ENCODE data around the gene ARHGEF6. TPM values are rescaled to one million over a fixed set of nuclear protein-coding genes. Genes with fewer than 3 reads are reported as not detected.

Gene ARHGEF6
- total and polyA plus RNA-seq, 4 experiments from 2014 or later: 77.7 to 86.1 (median 82.4) TPM

DNA sequence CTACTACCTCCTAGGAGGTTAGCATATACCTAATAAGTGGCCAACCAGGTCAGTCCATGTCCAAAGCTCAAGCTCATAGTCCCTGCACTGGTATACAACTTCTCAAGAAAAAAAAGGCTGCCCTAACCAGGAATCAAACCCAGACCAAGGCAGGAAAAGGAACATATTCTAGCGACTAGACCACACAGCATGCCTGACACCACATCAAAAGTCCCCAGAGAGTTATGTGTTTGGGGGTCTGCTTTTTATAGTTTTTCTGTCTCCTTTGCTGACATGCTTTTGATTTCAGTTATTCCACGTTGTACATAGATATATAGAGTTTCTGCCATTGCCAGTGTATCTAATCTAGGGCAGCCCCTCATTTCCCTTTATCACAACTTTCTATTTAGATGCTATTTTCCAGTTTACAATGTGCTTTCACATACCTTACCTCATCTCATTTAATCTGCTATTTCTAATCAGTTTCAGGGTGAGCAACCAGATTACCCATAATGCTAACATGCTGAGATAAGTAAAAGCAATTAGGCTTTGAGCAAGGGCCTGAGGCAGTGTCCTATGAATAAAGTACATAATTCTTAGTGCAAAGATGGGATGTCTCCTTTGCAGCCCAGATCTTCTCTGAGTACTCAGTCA is 17.8 kb downstream of the ARHGEF6 start:
- no peaks in the 10 kb centered on the region for H3K9me3 Mint-ChIP-seq
- Histone ChIP-seq H3K4me3 (ENCODE audit: low read length in 2 of 2) (no peak overlapping the region), H3K27me3 (ENCODE audit: insufficient read depth, low read length) (no peaks in the 10 kb centered on the region), H3K36me3 (ENCODE audit: insufficient read depth, low read length) (no peaks in the 10 kb centered on the region), H3K9me3 (ENCODE audit: control insufficient read depth in 1 of 2, low read length in 2 of 2) (no peaks in the 10 kb centered on the region), H3K4me1 (ENCODE audit: insufficient read depth, low read length) (peaks cover 71% of the 10 kb centered on the region), H3K27ac (ENCODE audit: low read depth, low read length) (no peak overlapping the region)
- H3K4me1 Mint-ChIP-seq: peaks cover 33 to 50% (median 43%) of the 10 kb centered on the region in 4 donors
- intact Hi-C loops (cut with micrococcal nuclease): no loop called here
- H3K27ac Mint-ChIP-seq: peak overlapping the region; percentile 25 to 75 (median 49)
- ChIA-PET CTCF (ENCODE audit: partially characterized antibody) (interaction anchor here (0.9 kb wide), 1 partner anchor 11 kb away, joined by 5 read pairs; no protein-coding TSS in a partner anchor), POLR2A (ENCODE audit: partially characterized antibody) (no interaction called here)
- DNase-seq: peak in 1 of 5 donors; percentile 12
- H3K27me3 Mint-ChIP-seq: no peaks in the 10 kb centered on the region
- H3K36me3 Mint-ChIP-seq: peaks cover 6 to 18% of the 10 kb centered on the region in 2 donors
- H3K4me3 Mint-ChIP-seq: peak overlapping the region in 6 of 8 donors; percentile 15 to 63 (median 44)

DNA sequence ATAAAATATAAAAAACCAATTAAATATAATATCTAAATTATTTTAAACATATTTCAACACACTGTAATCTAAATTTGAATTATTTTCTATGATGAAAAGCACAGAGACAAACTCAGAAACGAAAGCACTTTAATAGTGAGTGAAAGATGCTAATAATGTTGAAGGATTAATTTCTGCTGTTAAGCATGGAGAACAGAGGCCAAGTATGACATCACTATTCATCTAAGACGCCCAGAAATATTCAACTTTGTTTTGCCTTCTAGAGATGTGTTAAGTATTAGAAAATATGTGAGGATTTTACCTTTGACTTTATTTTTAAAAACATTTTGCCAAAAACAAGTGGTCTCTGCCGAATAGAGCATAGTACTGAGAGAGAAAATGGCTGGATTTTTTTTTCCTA is 19.3 kb downstream of the ARHGEF6 start:
- peak overlapping the region in 2 of 7 donors; percentile 7 to 8 for H3K27ac Mint-ChIP-seq
- intact Hi-C loops (cut with micrococcal nuclease): no loop called here

DNA sequence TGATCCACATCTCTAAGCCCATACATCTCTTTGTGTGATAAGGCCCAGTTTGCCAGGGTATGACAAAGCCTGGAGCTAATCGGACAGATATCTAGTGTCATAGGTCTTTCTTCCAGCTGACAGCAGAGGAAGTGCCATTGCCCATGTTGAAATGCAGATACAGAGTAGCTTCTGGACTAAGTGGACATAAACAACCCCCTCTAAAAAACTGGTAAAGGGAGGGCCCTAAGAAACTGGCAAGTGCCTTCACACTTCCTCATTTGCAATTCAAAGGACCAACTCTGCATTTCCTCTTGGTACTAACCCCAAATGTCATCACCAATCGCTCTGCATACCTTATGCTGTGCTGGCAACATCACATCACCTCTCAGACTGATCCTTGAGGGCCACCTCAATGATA is 20.8 kb downstream of the ARHGEF6 start:
- H3K4me3 Mint-ChIP-seq: peak overlapping the region in 4 of 8 donors; percentile 3 to 37 (median 27)
- CTCF ChIA-PET (ENCODE audit: partially characterized antibody): interaction anchor here (1.0 kb wide), 1 partner anchor 9 kb away, joined by 3 read pairs; no protein-coding TSS in a partner anchor

More for the DNA sequence above, 19.3 kb downstream of the ARHGEF6 start:
- Mint-ChIP-seq H3K9me3 (no peaks in the 10 kb centered on the region), H3K36me3 (peaks cover 8 to 19% of the 10 kb centered on the region in 2 donors), H3K4me1 (peaks cover 37 to 55% (median 48%) of the 10 kb centered on the region in 4 donors), H3K4me3 (no peak overlapping the region), H3K27me3 (no peaks in the 10 kb centered on the region)
- CTCF ChIA-PET (ENCODE audit: partially characterized antibody): no interaction called here
- no peak overlapping the region for H3K4me3 ChIP-seq (ENCODE audit: low read length in 2 of 2)
- H3K4me1 ChIP-seq (ENCODE audit: insufficient read depth, low read length): peaks cover 71% of the 10 kb centered on the region
- no peak for DNase-seq
- H3K27ac ChIP-seq (ENCODE audit: low read depth, low read length): no peak overlapping the region
- no peaks in the 10 kb centered on the region for H3K27me3 ChIP-seq (ENCODE audit: insufficient read depth, low read length)
- POLR2A ChIA-PET (ENCODE audit: partially characterized antibody): interaction anchor here (2.1 kb wide), 1 partner anchor 119 kb away, joined by 5 read pairs; the partner anchor contains the start of gene RBMX
- H3K9me3 ChIP-seq (ENCODE audit: control insufficient read depth in 1 of 2, low read length in 2 of 2): no peaks in the 10 kb centered on the region
- no peaks in the 10 kb centered on the region for H3K36me3 ChIP-seq (ENCODE audit: insufficient read depth, low read length)

DNA sequence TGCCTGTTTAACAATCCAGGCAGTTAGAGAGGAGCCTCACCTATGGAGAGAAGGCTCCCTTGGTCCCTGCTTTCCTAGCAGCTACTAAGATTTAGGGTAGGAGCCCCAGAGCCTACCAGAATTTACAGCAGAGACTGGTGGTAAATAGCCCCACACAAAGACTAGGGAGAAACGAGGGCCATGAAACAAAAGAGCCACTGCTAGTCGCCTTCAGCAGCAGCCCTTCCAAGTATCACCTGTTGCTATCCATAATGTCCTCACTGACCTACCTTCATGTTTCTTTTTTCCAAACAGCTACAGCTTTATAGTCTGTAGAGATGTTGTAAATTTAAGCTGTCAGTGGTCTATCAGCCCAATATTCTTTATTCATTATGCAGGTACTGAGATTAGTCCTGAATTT is 25.3 kb downstream of the ARHGEF6 start:
- Mint-ChIP-seq H3K4me1 (peaks cover 36 to 74% (median 59%) of the 10 kb centered on the region in 4 donors), H3K27ac (peak overlapping the region in 3 of 7 donors; percentile 4 to 71 (median 30)), H3K36me3 (peaks cover 2 to 13% of the 10 kb centered on the region in 2 donors), H3K4me3 (peak overlapping the region in 1 of 8 donors; percentile 20), H3K27me3 (no peaks in the 10 kb centered on the region), H3K9me3 (no peaks in the 10 kb centered on the region)
- H3K9me3 ChIP-seq (ENCODE audit: control insufficient read depth in 1 of 2, low read length in 2 of 2): no peaks in the 10 kb centered on the region
- H3K27me3 ChIP-seq (ENCODE audit: insufficient read depth, low read length): no peaks in the 10 kb centered on the region
- no peak overlapping the region for H3K27ac ChIP-seq (ENCODE audit: low read depth, low read length)
- no peaks in the 10 kb centered on the region for H3K36me3 ChIP-seq (ENCODE audit: insufficient read depth, low read length)
- CTCF ChIA-PET (ENCODE audit: partially characterized antibody): no interaction called here
- no peak for DNase-seq
- POLR2A ChIA-PET (ENCODE audit: partially characterized antibody): interaction anchor here (1.3 to 1.6 kb wide), 2 partner anchors 8 to 12 kb away, joined by 5 to 6 read pairs; no protein-coding TSS in a partner anchor
- intact Hi-C loops (cut with micrococcal nuclease): no loop called here
- H3K4me1 ChIP-seq (ENCODE audit: insufficient read depth, low read length): peaks cover 67% of the 10 kb centered on the region
- no peak overlapping the region for H3K4me3 ChIP-seq (ENCODE audit: low read length in 2 of 2)

More for the DNA sequence above, 20.8 kb downstream of the ARHGEF6 start:
- no peaks in the 10 kb centered on the region for H3K36me3 ChIP-seq (ENCODE audit: insufficient read depth, low read length)
- H3K27me3 Mint-ChIP-seq: no peaks in the 10 kb centered on the region
- intact Hi-C loops (cut with micrococcal nuclease): no loop called here
- peaks cover 37 to 54% (median 45%) of the 10 kb centered on the region in 4 donors for H3K4me1 Mint-ChIP-seq
- H3K36me3 Mint-ChIP-seq: peaks cover 8 to 19% of the 10 kb centered on the region in 2 donors
- H3K27ac Mint-ChIP-seq: peak overlapping the region in 6 of 7 donors; percentile 12 to 72 (median 36)
- H3K4me1 ChIP-seq (ENCODE audit: insufficient read depth, low read length): peaks cover 71% of the 10 kb centered on the region
- H3K9me3 Mint-ChIP-seq: no peaks in the 10 kb centered on the region
- H3K27me3 ChIP-seq (ENCODE audit: insufficient read depth, low read length): no peaks in the 10 kb centered on the region
- H3K9me3 ChIP-seq (ENCODE audit: control insufficient read depth in 1 of 2, low read length in 2 of 2): no peaks in the 10 kb centered on the region
- POLR2A ChIA-PET (ENCODE audit: partially characterized antibody): interaction anchor here (0.7 to 2.1 kb wide), 4 partner anchors 33 to 263 kb away, joined by 3 to 5 read pairs (median 4); partner anchors contain the start of gene RBMX
- H3K27ac ChIP-seq (ENCODE audit: low read depth, low read length): no peak overlapping the region
- H3K4me3 ChIP-seq (ENCODE audit: low read length in 2 of 2): no peak overlapping the region
- peak in 1 of 5 donors; percentile 20 for DNase-seq

DNA sequence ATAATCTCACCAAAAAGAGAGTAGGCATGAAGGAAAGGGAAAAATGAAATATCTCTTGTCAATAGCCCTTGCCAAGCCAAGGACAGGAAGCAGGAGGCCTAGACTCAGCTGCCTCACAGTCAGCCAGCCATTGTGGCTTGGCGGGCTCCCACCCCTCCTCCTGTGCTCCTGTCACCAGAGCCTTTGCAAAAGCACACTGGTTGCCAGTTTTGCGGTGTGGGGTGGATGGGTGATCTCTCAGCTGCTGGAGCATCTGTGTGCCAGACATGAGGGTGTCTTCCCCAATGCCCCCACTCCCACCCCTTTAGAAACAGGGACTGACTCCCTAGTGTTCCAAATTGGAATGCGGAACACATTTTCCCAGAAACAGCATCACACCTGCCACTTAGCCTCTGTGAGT is 26.1 kb downstream of the ARHGEF6 start:
- ChIA-PET CTCF (ENCODE audit: partially characterized antibody) (no interaction called here), POLR2A (ENCODE audit: partially characterized antibody) (interaction anchor here (1.6 kb wide), 1 partner anchor 13 kb away, joined by 6 read pairs; no protein-coding TSS in a partner anchor)
- DNase-seq: peak in 2 of 5 donors; percentile 19 to 50
- Mint-ChIP-seq H3K9me3 (no peaks in the 10 kb centered on the region), H3K36me3 (peaks cover 2 to 10% of the 10 kb centered on the region in 2 donors), H3K27ac (peak overlapping the region in 4 of 7 donors; percentile 12 to 71 (median 45)), H3K4me3 (peak overlapping the region in 1 of 8 donors; percentile 21), H3K27me3 (no peaks in the 10 kb centered on the region), H3K4me1 (peaks cover 33 to 74% (median 58%) of the 10 kb centered on the region in 4 donors)
- Histone ChIP-seq H3K27me3 (ENCODE audit: insufficient read depth, low read length) (no peaks in the 10 kb centered on the region), H3K27ac (ENCODE audit: low read depth, low read length) (no peak overlapping the region), H3K9me3 (ENCODE audit: control insufficient read depth in 1 of 2, low read length in 2 of 2) (no peaks in the 10 kb centered on the region), H3K4me1 (ENCODE audit: insufficient read depth, low read length) (peaks cover 67% of the 10 kb centered on the region), H3K36me3 (ENCODE audit: insufficient read depth, low read length) (no peaks in the 10 kb centered on the region), H3K4me3 (ENCODE audit: low read length in 2 of 2) (no peak overlapping the region)
- intact Hi-C loops (cut with micrococcal nuclease): no loop called here

DNA sequence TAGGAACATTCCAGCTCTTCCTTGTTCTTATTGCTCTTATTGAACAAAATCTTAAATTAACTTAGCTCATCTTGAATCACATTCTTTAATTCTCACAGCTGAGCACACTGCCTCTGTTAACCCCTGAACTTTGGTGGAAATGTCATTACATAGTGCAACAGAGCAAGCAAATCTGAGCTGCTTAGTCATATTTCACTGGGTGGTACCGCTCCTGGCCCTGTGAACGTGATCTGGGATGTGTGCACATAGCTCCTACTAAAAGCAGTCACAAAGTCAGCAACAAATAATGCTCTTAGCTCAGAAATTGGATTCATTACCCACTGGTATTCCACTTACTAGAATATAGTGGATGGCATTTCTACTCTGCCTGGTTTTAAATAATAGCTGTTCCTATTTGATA is 27.9 kb downstream of the ARHGEF6 start:
- H3K27ac ChIP-seq (ENCODE audit: low read depth, low read length): no peak overlapping the region
- H3K36me3 ChIP-seq (ENCODE audit: insufficient read depth, low read length): no peaks in the 10 kb centered on the region
- peaks cover 75% of the 10 kb centered on the region for H3K4me1 ChIP-seq (ENCODE audit: insufficient read depth, low read length)
- peak overlapping the region in 5 of 7 donors; percentile 3 to 61 (median 27) for H3K27ac Mint-ChIP-seq
- H3K36me3 Mint-ChIP-seq: peaks cover 2 to 14% of the 10 kb centered on the region in 2 donors
- ChIA-PET CTCF (ENCODE audit: partially characterized antibody) (interaction anchor here (1.0 to 1.5 kb wide), 4 partner anchors 10 to 145 kb away, joined by 3 to 7 read pairs (median 4); no protein-coding TSS in a partner anchor), POLR2A (ENCODE audit: partially characterized antibody) (interaction anchor here (0.9 to 1.2 kb wide), 3 partner anchors 15 to 128 kb away, joined by 3 to 4 read pairs (median 4); partner anchors contain the start of gene RBMX)
- intact Hi-C loops (cut with micrococcal nuclease): no loop called here
- DNase-seq: no peak
- H3K27me3 Mint-ChIP-seq: no peaks in the 10 kb centered on the region
- no peak overlapping the region for H3K4me3 ChIP-seq (ENCODE audit: low read length in 2 of 2)
- H3K4me1 Mint-ChIP-seq: peaks cover 43 to 87% (median 66%) of the 10 kb centered on the region in 4 donors
- H3K9me3 ChIP-seq (ENCODE audit: control insufficient read depth in 1 of 2, low read length in 2 of 2): no peaks in the 10 kb centered on the region
- no peaks in the 10 kb centered on the region for H3K9me3 Mint-ChIP-seq
- H3K27me3 ChIP-seq (ENCODE audit: insufficient read depth, low read length): no peaks in the 10 kb centered on the region
- H3K4me3 Mint-ChIP-seq: peak overlapping the region in 1 of 8 donors; percentile 30

DNA sequence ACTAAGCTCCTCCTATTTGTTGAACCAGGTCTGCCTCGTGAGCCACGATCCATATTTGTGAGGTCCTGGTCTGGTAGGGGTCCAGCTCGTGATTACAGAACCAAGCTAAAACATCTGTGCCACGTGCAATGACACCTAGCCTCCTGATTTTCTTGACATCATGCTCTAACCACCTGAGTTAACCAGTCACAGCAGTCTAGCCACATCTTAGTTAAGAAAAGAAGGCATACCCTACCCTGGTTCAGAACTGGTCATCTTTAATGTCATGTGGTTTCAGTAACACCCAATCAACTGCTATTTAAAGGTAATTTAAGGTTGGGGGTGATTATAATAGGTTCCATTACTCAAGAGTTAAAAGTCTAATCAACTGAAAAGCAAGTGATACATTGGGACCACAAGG is 28.4 kb downstream of the ARHGEF6 start:
- Histone ChIP-seq H3K9me3 (ENCODE audit: control insufficient read depth in 1 of 2, low read length in 2 of 2) (no peaks in the 10 kb centered on the region), H3K27me3 (ENCODE audit: insufficient read depth, low read length) (no peaks in the 10 kb centered on the region), H3K4me1 (ENCODE audit: insufficient read depth, low read length) (peaks cover 79% of the 10 kb centered on the region), H3K36me3 (ENCODE audit: insufficient read depth, low read length) (no peaks in the 10 kb centered on the region), H3K4me3 (ENCODE audit: low read length in 2 of 2) (no peak overlapping the region), H3K27ac (ENCODE audit: low read depth, low read length) (no peak overlapping the region)
- intact Hi-C loops (cut with micrococcal nuclease): no loop called here
- H3K9me3 Mint-ChIP-seq: no peaks in the 10 kb centered on the region
- peaks cover 2 to 15% of the 10 kb centered on the region in 2 donors for H3K36me3 Mint-ChIP-seq
- no peaks in the 10 kb centered on the region for H3K27me3 Mint-ChIP-seq
- peaks cover 44 to 88% (median 67%) of the 10 kb centered on the region in 4 donors for H3K4me1 Mint-ChIP-seq
- H3K27ac Mint-ChIP-seq: peak overlapping the region in 2 of 7 donors; percentile 29 to 32
- ChIA-PET POLR2A (ENCODE audit: partially characterized antibody) (interaction anchor here (1.0 to 1.1 kb wide), 2 partner anchors 15 to 127 kb away, joined by 4 to 5 read pairs; no protein-coding TSS in a partner anchor), CTCF (ENCODE audit: partially characterized antibody) (interaction anchor here (1.0 to 1.5 kb wide), 4 partner anchors 10 to 144 kb away, joined by 3 to 7 read pairs (median 4); no protein-coding TSS in a partner anchor)
- H3K4me3 Mint-ChIP-seq: no peak overlapping the region
- no peak for DNase-seq
